Measurements from ENCODE around the gene MIOX. TPM values are rescaled to one million over a fixed set of nuclear protein-coding genes. Genes with fewer than 3 reads are reported as not detected.

MIOX gene
- total and polyA plus RNA-seq, 10 donors, result 0.24 to 2.2 (median 0.26) TPM; not detected in 6

DNA sequence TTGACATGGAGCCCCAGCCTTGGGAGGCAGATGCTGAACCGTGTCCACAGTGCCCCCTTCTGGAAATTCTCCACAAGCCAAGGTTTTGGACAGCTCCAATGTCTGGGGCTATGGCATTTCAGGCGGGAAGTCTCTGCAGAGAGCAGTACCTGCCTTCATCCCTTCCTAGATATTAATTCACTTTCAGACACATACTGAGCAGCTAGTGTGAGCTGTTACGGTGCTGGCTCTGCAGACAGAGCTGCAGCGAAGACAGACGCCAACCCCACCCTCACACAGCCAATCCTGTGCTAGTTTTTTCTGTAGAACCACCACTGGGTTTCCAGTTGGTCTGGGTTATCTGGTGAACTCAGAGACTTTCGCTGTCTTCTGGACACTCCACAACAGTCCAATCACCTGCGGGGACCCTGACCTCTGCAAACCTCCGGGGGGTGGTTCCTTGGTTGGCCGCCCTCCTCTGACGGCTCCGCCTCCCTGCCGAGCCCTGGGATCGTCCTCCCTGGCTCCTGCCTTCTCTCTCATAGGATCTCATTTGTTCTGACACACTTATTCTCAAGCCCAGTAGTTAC is 11.7 kb downstream of the MIOX start:
- no peaks in the 10 kb centered on the region for H3K9me3 ChIP-seq
- peaks cover 0 to 23% (median 14%) of the 10 kb centered on the region in 6 donors for H3K36me3 ChIP-seq
- H3K27ac ChIP-seq, result no peak overlapping the region
- no peak for DNase-seq
- 15 to 34% (median 25%) methylated on average over 13 of the region's 13 CpGs for WGBS, 5 donors
- TF ChIP-seq POLR2AphosphoS5 (IDR thresholded peaks at IDR 0.05), result peak in 1 of 3 donors; percentile 56
- TF ChIP-seq, protein P1, sequence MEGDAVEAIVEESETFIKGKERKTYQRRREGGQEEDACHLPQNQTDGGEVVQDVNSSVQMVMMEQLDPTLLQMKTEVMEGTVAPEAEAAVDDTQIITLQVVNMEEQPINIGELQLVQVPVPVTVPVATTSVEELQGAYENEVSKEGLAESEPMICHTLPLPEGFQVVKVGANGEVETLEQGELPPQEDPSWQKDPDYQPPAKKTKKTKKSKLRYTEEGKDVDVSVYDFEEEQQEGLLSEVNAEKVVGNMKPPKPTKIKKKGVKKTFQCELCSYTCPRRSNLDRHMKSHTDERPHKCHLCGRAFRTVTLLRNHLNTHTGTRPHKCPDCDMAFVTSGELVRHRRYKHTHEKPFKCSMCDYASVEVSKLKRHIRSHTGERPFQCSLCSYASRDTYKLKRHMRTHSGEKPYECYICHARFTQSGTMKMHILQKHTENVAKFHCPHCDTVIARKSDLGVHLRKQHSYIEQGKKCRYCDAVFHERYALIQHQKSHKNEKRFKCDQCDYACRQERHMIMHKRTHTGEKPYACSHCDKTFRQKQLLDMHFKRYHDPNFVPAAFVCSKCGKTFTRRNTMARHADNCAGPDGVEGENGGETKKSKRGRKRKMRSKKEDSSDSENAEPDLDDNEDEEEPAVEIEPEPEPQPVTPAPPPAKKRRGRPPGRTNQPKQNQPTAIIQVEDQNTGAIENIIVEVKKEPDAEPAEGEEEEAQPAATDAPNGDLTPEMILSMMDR (IDR thresholded peaks at IDR 0.05 in 8 of 11, conservative IDR thresholded peaks at IDR 0.05 in 3 of 11), result peak; percentile 49 to 83 (median 71)
- TF ChIP-seq POLR2A (IDR thresholded peaks at IDR 0.05), result no peak
- intact Hi-C loops (cut with DNase I; ENCODE audit: low total_unique reads), result loop anchor here (10.0 kb wide), 1 partner anchor 254 kb away; the partner anchor contains the start of gene TUBGCP6
- H3K27me3 ChIP-seq (replicated peaks in 1 of 7), result no peaks in the 10 kb centered on the region
- H3K4me3 ChIP-seq, result no peak overlapping the region
- H3K4me1 ChIP-seq, result peaks cover 0 to 11% (median 7%) of the 10 kb centered on the region in 6 donors

- no peak for DNase-seq
- H3K4me1 ChIP-seq, result peaks cover 0 to 24% (median 7%) of the 10 kb centered on the region in 6 donors
- TF ChIP-seq, protein P1 (IDR thresholded peaks at IDR 0.05 in 8 of 11, conservative IDR thresholded peaks at IDR 0.05 in 3 of 11), result no peak
- TF ChIP-seq POLR2AphosphoS5 (IDR thresholded peaks at IDR 0.05) (no peak), POLR2A (IDR thresholded peaks at IDR 0.05) (no peak)
- H3K4me3 ChIP-seq, result no peak overlapping the region
- WGBS, 5 donors, result 91 to 96% (median 91%) methylated on average over 12 of the region's 12 CpGs
- H3K27ac ChIP-seq, result no peak overlapping the region
- H3K36me3 ChIP-seq, result peaks cover 0 to 43% (median 30%) of the 10 kb centered on the region in 6 donors
- H3K9me3 ChIP-seq, result no peaks in the 10 kb centered on the region
- H3K27me3 ChIP-seq (replicated peaks in 1 of 7), result no peaks in the 10 kb centered on the region
- intact Hi-C loops (cut with DNase I; ENCODE audit: low total_unique reads), result no loop called here
Measured at GRCh38 chr22:50500452-50500851, 13.8 kb downstream of the MIOX start.

- H3K9me3 ChIP-seq, result no peaks in the 10 kb centered on the region
- no peaks in the 10 kb centered on the region for H3K27me3 ChIP-seq (replicated peaks in 1 of 7)
- no peak for DNase-seq
- H3K36me3 ChIP-seq, result peaks cover 0 to 53% (median 37%) of the 10 kb centered on the region in 6 donors
- H3K4me3 ChIP-seq, result no peak overlapping the region
- no peak overlapping the region for H3K27ac ChIP-seq
- TF ChIP-seq, protein P1 (IDR thresholded peaks at IDR 0.05 in 8 of 11, conservative IDR thresholded peaks at IDR 0.05 in 3 of 11), result no peak
- no peak for TF ChIP-seq POLR2A (IDR thresholded peaks at IDR 0.05)
- TF ChIP-seq POLR2AphosphoS5 (IDR thresholded peaks at IDR 0.05), result no peak
- H3K4me1 ChIP-seq, result peaks cover 10 to 40% (median 23%) of the 10 kb centered on the region in 6 donors
- 76 to 91% (median 89%) methylated on average over 6 of the region's 6 CpGs for WGBS, 5 donors
- intact Hi-C loops (cut with DNase I; ENCODE audit: low total_unique reads), result no loop called here
Measured at GRCh38 chr22:50502096-50502495, 15.4 kb downstream of the MIOX start.

DNA sequence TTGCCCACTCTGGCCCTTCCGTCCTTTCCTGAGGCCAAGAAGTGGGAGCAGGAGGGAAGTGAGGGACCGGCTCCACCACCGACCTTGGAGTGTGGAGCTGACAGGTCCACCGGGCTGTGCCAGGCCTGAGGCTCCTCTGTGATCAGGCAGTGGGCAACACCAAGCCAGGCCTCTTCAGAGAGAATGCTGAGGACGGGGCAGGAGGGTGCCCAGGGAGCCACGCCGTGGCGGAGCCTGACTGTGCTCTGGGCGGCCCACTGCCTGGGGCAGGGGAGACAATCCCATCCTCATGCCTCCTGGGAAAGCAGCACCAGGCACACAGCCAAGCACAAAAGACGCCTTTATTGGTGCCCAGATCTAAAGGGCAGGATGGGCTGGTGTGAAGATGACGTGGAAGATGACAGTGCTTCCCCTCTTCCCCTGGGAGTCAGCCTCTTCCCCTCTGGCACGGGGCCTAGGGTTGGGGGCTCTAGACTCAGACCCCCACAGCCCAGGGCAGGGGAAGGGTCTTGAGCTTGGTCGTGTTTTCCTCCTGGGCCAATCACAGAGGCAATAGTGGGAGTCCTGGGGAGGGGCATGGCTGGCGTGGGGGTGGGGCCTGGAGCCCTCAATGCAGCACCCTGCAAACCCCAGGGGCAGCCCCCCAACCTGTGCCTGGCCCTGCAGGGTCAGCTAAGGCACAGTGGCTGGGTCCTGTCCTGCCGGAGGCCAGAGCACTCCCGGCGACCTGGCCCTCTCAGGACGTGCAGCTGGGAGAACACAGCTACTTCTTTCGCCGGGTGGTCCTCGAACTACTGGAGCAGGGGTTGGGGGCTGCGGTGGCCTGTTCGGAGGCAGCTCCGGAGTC is 16.2 kb downstream of the MIOX start:
- 70 to 94% (median 93%) methylated on average over 10 to 24 of the region's 24 CpGs for WGBS, 5 donors
- intact Hi-C loops (cut with DNase I; ENCODE audit: low total_unique reads), result no loop called here
- no peak for DNase-seq

More for the DNA sequence above, 16.2 kb downstream of the MIOX start:
- no peaks in the 10 kb centered on the region for H3K9me3 ChIP-seq
- H3K4me3 ChIP-seq, result no peak overlapping the region
- no peak overlapping the region for H3K27ac ChIP-seq
- peaks cover 10 to 42% (median 24%) of the 10 kb centered on the region in 6 donors for H3K4me1 ChIP-seq
- no peaks in the 10 kb centered on the region for H3K27me3 ChIP-seq (replicated peaks in 1 of 7)
- peaks cover 0 to 53% (median 37%) of the 10 kb centered on the region in 6 donors for H3K36me3 ChIP-seq
- TF ChIP-seq POLR2A (IDR thresholded peaks at IDR 0.05) (no peak), POLR2AphosphoS5 (IDR thresholded peaks at IDR 0.05) (peak in 1 of 3 donors; percentile 50)
- TF ChIP-seq, protein P1 (IDR thresholded peaks at IDR 0.05 in 8 of 11, conservative IDR thresholded peaks at IDR 0.05 in 3 of 11), result no peak
